ENCODE data around the gene EEF1AKMT3. TPM values are rescaled to one million over a fixed set of nuclear protein-coding genes. Genes with fewer than 3 reads are reported as not detected.
"Not testable (repeated sequence)": the region's sequence is repeated elsewhere in the genome, so short reads cannot be mapped to it uniquely, and the experiment has no call there.

Gene EEF1AKMT3
- total and polyA plus RNA-seq, 12 donors, result 1.1 to 2.6 (median 1.5) TPM

- WGBS, 2 donors, result 55 to 60% methylated on average over 8 of the region's 8 CpGs
- no peaks in the 10 kb centered on the region for H3K9me3 ChIP-seq
- H3K27ac ChIP-seq, result peak overlapping the region; percentile 42 to 86 (median 72)
- intact Hi-C loops (cut with DNase I), result no loop called here
- ATAC-seq (peak in 6 of 8 donors; percentile 24 to 51 (median 32)), DNase-seq (no peak)
- no peak for TF ChIP-seq CTCF (IDR thresholded peaks at IDR 0.05)
- H3K4me3 ChIP-seq, result no peak overlapping the region
- H3K27me3 ChIP-seq, result no peaks in the 10 kb centered on the region
- peaks cover 15 to 67% (median 57%) of the 10 kb centered on the region in 9 donors for H3K4me1 ChIP-seq
- peaks cover 0 to 72% (median 19%) of the 10 kb centered on the region in 9 donors for H3K36me3 ChIP-seq
Measured at GRCh38 chr12:57817261-57817989, 45.0 kb downstream of the EEF1AKMT3 start.

GRCh38 chr12:57817990-57818331 lies 45.5 kb downstream of the EEF1AKMT3 start:
- peaks cover 18 to 72% (median 63%) of the 10 kb centered on the region in 9 donors for H3K4me1 ChIP-seq
- peaks cover 0 to 72% (median 24%) of the 10 kb centered on the region in 9 donors for H3K36me3 ChIP-seq
- DNase-seq; intact Hi-C loops (cut with DNase I); H3K4me3 ChIP-seq; ATAC-seq; H3K9me3 ChIP-seq; H3K27me3 ChIP-seq: not testable (repeated sequence)
- peak overlapping the region; percentile 42 to 86 (median 72) for H3K27ac ChIP-seq
- WGBS, 2 donors, result 78 to 84% methylated on average over 3 of the region's 3 CpGs

GRCh38 chr12:57820119-57820518 lies 47.7 kb downstream of the EEF1AKMT3 start:
- intact Hi-C loops (cut with DNase I); H3K27me3 ChIP-seq; H3K4me3 ChIP-seq; DNase-seq; ATAC-seq; H3K9me3 ChIP-seq: not testable (repeated sequence)
- Histone ChIP-seq H3K27ac (peak overlapping the region in 1 of 10 donors; percentile 80), H3K4me1 (peaks cover 19 to 81% (median 61%) of the 10 kb centered on the region in 9 donors), H3K36me3 (peaks cover 10 to 83% (median 46%) of the 10 kb centered on the region in 9 donors)
- 80 to 84% methylated on average over 8 of the region's 8 CpGs for WGBS, 2 donors

- H3K4me3 ChIP-seq; H3K9me3 ChIP-seq; intact Hi-C loops (cut with DNase I); DNase-seq; ATAC-seq; H3K27me3 ChIP-seq: not testable (repeated sequence)
- H3K4me1 ChIP-seq, result peaks cover 18 to 75% (median 52%) of the 10 kb centered on the region in 9 donors
- WGBS, 2 donors, result 82 to 83% methylated on average over 5 of the region's 5 CpGs
- H3K27ac ChIP-seq, result peak overlapping the region in 3 of 10 donors; percentile 19 to 80 (median 78)
- H3K36me3 ChIP-seq, result peaks cover 13 to 83% (median 55%) of the 10 kb centered on the region in 9 donors
Measured at GRCh38 chr12:57821015-57821414, 48.6 kb downstream of the EEF1AKMT3 start.

GRCh38 chr12:57821474-57822214 lies 49.2 kb downstream of the EEF1AKMT3 start:
- H3K4me3 ChIP-seq, result no peak overlapping the region
- no peak for DNase-seq
- peak overlapping the region in 8 of 10 donors; percentile 56 to 80 (median 66) for H3K27ac ChIP-seq
- intact Hi-C loops (cut with DNase I), result no loop called here
- peaks cover 13 to 87% (median 61%) of the 10 kb centered on the region in 9 donors for H3K36me3 ChIP-seq
- peaks cover 16 to 75% (median 46%) of the 10 kb centered on the region in 9 donors for H3K4me1 ChIP-seq
- no peaks in the 10 kb centered on the region for H3K27me3 ChIP-seq
- ATAC-seq, result peak in 1 of 8 donors; percentile 17
- 82% methylated on average over 10 of the region's 10 CpGs for WGBS, 2 donors
- H3K9me3 ChIP-seq, result no peaks in the 10 kb centered on the region
- no peak for TF ChIP-seq CTCF (IDR thresholded peaks at IDR 0.05)
